Measurements from ENCODE around the gene PPARD.
A peak's percentile ranks its signal among the peaks of the same experiment; 100 is the strongest.
"Not testable (repeated sequence)": the region's sequence is repeated elsewhere in the genome, so short reads cannot be mapped to it uniquely, and the experiment has no call there.

The PPARD gene

DNA sequence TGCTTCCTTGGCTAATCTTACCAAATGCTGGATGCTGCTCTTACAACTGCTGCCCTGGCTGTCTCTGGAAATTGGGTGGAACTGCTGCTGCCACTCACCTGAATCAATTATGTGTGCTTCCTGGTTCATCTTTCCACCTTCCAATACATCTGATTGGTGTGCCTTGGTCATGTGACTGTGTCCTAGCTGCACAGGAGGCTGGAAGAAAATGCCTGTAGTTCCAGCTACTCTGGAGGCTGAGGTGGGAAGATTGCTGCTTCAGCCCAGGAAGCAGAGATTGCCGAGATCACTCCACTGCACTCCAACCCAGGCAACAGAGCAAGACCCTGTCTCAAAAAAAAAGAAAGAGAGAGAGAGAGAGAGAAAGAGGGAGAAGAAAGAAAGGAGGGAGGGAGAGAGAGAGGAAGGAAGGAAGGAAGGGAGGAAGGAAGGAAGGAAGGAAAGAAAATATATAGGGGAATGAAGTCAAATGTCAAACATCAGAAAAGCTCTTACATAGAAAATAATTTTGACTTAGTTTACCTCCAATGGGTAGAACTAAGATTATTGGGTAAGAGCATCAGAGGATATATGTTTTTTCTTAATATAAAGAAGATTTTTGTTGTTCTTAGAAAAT, 14.1 kb upstream of the PPARD start:
- H3K4me1 ChIP-seq (ENCODE audit: control insufficient read depth in 1 of 2, insufficient read depth in 1 of 2, low read depth in 1 of 2, low read length in 1 of 2) = peaks cover 8 to 11% of the 10 kb centered on the region in 2 experiments
- peaks cover 33% of the 10 kb centered on the region for H3K36me3 ChIP-seq
- no peak overlapping the region for H3K4me3 ChIP-seq (ENCODE audit: low read depth in 1 of 2, low read length in 1 of 2)
- no peaks in the 10 kb centered on the region for H3K9me3 ChIP-seq
- peak overlapping the region; percentile 69 for H3K27ac ChIP-seq
- TF ChIP-seq, protein P1, sequence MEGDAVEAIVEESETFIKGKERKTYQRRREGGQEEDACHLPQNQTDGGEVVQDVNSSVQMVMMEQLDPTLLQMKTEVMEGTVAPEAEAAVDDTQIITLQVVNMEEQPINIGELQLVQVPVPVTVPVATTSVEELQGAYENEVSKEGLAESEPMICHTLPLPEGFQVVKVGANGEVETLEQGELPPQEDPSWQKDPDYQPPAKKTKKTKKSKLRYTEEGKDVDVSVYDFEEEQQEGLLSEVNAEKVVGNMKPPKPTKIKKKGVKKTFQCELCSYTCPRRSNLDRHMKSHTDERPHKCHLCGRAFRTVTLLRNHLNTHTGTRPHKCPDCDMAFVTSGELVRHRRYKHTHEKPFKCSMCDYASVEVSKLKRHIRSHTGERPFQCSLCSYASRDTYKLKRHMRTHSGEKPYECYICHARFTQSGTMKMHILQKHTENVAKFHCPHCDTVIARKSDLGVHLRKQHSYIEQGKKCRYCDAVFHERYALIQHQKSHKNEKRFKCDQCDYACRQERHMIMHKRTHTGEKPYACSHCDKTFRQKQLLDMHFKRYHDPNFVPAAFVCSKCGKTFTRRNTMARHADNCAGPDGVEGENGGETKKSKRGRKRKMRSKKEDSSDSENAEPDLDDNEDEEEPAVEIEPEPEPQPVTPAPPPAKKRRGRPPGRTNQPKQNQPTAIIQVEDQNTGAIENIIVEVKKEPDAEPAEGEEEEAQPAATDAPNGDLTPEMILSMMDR (IDR thresholded peaks at IDR 0.05) = no peak
- H3K27me3 ChIP-seq = no peaks in the 10 kb centered on the region

DNA sequence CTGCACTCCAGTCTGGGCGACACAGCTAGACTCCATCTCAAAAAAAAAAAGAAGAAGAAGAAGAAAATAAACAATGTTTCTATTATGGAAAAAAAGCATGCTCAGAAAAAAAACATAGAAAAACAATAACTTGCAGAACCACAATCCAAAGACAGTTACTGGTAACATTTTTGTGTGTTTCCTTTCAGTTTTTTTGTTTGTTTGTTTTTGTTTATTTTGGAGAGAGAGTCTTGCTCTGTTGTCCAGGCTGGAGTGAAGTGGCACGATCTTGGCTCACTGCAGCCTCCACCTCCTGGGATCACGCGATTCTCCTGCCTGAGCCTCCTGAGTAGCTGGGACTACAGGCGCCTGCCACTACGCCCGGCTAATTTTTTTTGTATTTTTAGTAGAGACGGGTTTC, 13.4 kb upstream of the PPARD start:
- H3K4me3 ChIP-seq (ENCODE audit: low read depth in 1 of 2, low read length in 1 of 2); H3K27me3 ChIP-seq; H3K27ac ChIP-seq; H3K9me3 ChIP-seq: not testable (repeated sequence)
- peaks cover 8 to 11% of the 10 kb centered on the region in 2 experiments for H3K4me1 ChIP-seq (ENCODE audit: control insufficient read depth in 1 of 2, insufficient read depth in 1 of 2, low read depth in 1 of 2, low read length in 1 of 2)
- peaks cover 28% of the 10 kb centered on the region for H3K36me3 ChIP-seq

DNA sequence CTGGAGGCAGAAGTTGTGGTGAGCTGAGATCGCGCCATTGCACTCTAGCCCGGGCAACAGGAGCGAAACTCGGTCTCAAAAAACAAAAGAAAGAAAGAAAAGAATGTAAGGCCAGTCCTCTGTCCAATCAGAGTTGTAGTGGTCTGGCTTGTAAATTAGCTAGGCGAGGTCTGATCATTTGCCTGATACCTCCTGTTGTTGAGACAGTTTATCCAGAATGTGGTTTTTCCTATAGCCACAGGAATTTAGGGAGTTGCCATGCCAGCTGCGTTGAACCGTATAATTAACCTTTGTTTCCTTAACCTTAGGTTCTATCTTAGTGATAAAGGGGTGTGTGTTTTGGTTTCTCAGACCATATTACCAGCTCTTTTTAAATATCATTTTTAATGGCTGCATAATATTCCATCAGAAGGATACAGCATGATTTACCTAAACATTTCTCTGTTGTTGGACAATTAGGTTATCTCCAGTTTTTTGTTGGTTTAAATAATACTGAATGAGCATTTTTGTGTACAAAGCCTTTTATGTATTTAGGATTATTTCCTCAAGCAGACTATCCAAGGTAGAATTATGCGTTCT, 11.7 kb upstream of the PPARD start:
- no peaks in the 10 kb centered on the region for H3K27me3 ChIP-seq
- TF ChIP-seq, protein P1 (IDR thresholded peaks at IDR 0.05) = no peak
- H3K27ac ChIP-seq = no peak overlapping the region
- peaks cover 8 to 11% of the 10 kb centered on the region in 2 experiments for H3K4me1 ChIP-seq (ENCODE audit: control insufficient read depth in 1 of 2, insufficient read depth in 1 of 2, low read depth in 1 of 2, low read length in 1 of 2)
- H3K4me3 ChIP-seq (ENCODE audit: low read depth in 1 of 2, low read length in 1 of 2) = no peak overlapping the region
- H3K9me3 ChIP-seq = no peaks in the 10 kb centered on the region
- H3K36me3 ChIP-seq = peaks cover 13% of the 10 kb centered on the region

DNA sequence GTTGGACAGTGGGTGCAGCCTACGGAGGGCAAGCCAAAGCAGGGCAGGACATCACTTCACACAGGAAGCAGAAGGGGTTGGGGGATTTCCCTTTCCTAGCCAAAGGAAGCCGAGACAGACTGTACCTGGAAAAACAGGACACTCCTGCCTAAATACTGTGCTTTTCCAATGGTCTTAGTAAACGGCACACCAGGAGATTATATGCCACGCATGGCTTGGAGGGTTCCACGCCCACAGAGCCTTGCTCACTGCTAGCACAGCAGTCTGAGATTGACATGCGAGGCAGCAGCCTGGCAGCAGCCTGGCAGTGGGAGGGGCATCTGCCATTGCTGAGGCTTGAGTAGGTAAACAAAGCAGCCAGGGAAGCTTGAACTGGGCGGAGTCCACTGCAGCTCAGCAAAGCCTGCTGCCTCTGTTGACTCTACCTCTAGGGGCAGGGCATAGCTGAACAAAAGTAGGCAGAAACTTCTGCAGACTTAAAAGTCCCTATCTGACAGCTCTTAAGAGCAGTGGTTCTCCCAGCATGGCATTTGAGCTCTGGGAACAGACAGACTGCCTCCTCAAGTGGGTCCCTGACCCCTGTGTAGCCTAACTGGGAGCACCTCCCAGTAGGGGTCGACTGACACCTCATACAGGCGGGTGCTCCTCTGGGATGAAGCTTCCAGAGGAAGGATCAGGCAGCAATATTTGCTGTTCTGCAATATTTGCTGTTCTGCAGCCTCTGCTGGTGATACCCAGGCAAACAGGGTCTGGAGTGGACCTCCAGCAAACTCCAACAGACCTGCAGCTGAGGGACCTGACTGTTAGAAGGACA, 10.1 kb upstream of the PPARD start:
- H3K4me3 ChIP-seq (ENCODE audit: low read depth in 1 of 2, low read length in 1 of 2); H3K4me1 ChIP-seq (ENCODE audit: control insufficient read depth in 1 of 2, insufficient read depth in 1 of 2, low read depth in 1 of 2, low read length in 1 of 2); H3K9me3 ChIP-seq; H3K27me3 ChIP-seq; H3K27ac ChIP-seq: not testable (repeated sequence)
- H3K36me3 ChIP-seq = peaks cover 12% of the 10 kb centered on the region

DNA sequence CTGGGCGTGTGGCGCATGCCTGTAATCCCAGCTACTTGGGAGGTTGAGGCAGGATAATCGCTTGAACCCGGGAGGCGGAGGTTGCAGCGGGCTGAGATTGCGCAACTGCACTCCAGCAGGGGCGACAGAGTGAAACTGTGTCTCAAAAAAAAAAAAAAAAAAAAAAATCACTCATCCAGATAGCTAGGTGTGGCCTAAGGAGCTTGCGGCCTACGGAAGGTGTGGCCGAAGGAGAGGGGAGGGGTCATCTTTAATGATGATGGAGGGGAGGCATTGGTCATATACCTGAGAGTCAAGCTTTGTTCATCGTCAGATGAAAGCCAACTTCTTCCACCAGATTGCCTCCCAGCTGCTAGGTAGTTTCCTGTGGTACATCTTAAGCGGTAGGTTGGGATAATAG, 801 bp upstream of the PPARD start:
- Histone ChIP-seq H3K27ac (peak overlapping the region; percentile 73), H3K4me1 (ENCODE audit: control insufficient read depth in 1 of 2, insufficient read depth in 1 of 2, low read depth in 1 of 2, low read length in 1 of 2) (peaks cover 15 to 18% of the 10 kb centered on the region in 2 experiments), H3K9me3 (no peaks in the 10 kb centered on the region), H3K4me3 (ENCODE audit: low read depth in 1 of 2, low read length in 1 of 2) (no peak overlapping the region), H3K27me3 (peaks cover 17% of the 10 kb centered on the region), H3K36me3 (no peaks in the 10 kb centered on the region)
- TF ChIP-seq, protein P1 (IDR thresholded peaks at IDR 0.05) = no peak

DNA sequence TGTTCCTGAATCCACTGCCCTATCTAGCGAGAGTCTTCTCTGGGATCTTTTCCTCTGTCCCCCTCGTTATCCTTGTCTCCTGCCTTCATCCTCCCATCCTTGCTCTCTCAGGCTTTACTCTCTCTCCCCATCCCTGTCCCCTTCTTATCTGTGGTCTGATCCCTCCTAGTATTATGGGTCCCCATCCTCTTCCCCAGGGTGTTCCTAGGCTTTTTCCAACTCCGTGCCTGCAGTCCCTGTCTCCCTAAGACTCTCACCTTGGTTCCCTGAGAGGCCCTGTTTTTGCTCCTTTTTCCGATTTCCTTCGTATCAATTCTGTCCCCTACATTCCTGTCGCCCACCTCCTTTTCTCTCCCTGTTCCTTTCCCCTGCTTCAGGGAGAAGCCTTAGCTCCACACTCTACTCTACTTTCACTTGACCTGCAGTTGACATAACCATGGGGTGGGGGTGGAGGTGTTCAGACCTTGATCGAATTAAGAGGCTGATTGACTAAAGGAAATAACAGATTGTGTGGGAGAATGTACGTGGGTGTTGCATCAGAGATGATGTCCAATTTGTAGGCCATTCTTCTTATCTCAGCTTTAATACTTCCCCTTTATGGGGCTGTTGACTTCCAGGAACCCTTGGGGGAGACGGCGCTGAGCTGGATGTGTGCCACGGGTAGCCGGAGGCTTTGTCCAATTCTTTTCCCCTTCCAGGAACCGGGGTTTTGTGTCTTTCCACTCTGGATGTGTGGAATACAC, 905 bp downstream of the PPARD start:
- H3K4me1 ChIP-seq (ENCODE audit: control insufficient read depth in 1 of 2, insufficient read depth in 1 of 2, low read depth in 1 of 2, low read length in 1 of 2) = peaks cover 15 to 18% of the 10 kb centered on the region in 2 experiments
- peak overlapping the region; percentile 84 to 87 for H3K4me3 ChIP-seq (ENCODE audit: low read depth in 1 of 2, low read length in 1 of 2)
- no peaks in the 10 kb centered on the region for H3K9me3 ChIP-seq
- peak overlapping the region; percentile 73 for H3K27ac ChIP-seq
- H3K36me3 ChIP-seq = peaks cover 8% of the 10 kb centered on the region
- TF ChIP-seq, protein P1 (IDR thresholded peaks at IDR 0.05) = no peak
- peaks cover 17% of the 10 kb centered on the region for H3K27me3 ChIP-seq

Data from neutrophil (primary cell).